Left ventricle myocardium inferior (tissue), 1 donor: ENCODE results near the gene ANTXR2. TPM values are rescaled to one million over a fixed set of nuclear protein-coding genes. Genes with fewer than 3 reads are reported as not detected.

Experiments
- DNase-seq: peaks from one replicate; pipeline ENCODE4 v3.0.0-alpha.2; 2020
- H3K27ac ChIP-seq: fragments of 200-600 bp; replicated peaks from 2 replicates; pipeline ENCODE4 v1.8.0; 2021
- H3K27me3 ChIP-seq: fragments of 200-600 bp; 2 replicates; pipeline ENCODE4 v1.8.0; 2021; ENCODE audit warnings: low read depth
- H3K36me3 ChIP-seq: fragments of 200-600 bp; 2 replicates; pipeline ENCODE4 v1.8.0; 2021
- H3K4me1 ChIP-seq: fragments of 200-600 bp; 2 replicates; pipeline ENCODE4 v1.8.0; 2021
- H3K4me3 ChIP-seq: fragments of 200-600 bp; 2 replicates; pipeline ENCODE4 v1.8.0; 2021; ENCODE audit warnings: mild to moderate bottlenecking, moderate library complexity
- H3K9me3 ChIP-seq: fragments of 200-600 bp; replicated peaks from 2 replicates; pipeline ENCODE4 v1.8.0; 2021
- intact Hi-C: fragments of 100-400 bp; cut with micrococcal nuclease; formaldehyde crosslinking; loops from one replicate; pipeline ENCODE4 v1.11.0; 2022
- total RNA-seq: library from RNA; stranded (reverse); fragmentation: NEBNext Ultra II Directional; extraction: Animal tissue kit (Norgen Biotek cat#: 25700); gene quantifications from one replicate; pipeline ENCODE4 v1.2.1, GENCODE V29; 2021
- TF ChIP-seq, protein P1 (sequence below): fragments of 200-600 bp; IDR thresholded peaks from 2 replicates; pipeline ENCODE4 v1.8.0; 2021; ENCODE audit warnings: antibody characterized with exemption, mild to moderate bottlenecking, borderline replicate concordance
- donor health status: DM: no; HTN: yes; CAD: no; lungs with severe emphysema.

Gene ANTXR2
- total RNA-seq, 1 donor from 2014 or later = 42.4 TPM

DNA sequence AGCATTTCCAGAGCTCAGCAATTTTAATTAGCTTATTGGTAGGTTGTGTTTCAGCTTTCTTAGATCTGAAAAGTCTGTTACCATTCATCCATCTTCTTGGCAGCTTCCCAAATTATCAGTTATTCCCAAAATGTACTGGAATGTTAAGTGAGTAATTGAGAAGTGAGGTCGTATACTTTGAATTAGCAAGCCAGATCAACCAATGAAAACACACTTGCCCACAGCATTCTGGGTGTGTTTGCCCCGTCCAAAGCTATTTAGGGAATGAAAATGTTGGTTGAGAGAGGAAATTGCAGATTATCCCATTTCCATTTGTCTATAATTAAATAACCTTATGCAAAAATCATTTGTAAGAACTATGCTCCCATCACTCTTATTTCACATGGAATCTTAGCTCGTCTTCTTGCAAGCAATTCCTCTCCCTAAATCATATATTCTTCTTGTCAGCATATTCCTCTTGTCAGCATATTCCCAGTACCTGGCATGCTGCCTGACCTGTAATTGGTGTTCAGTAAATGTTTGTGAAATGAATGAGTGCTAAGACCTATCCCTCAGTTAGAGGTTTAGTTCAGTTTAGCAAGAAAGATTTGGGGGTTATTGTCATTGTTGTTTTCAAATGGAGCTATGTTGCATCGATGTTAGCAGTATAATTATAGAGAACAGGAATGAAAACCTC lies 23.3 kb upstream of the ANTXR2 start:
- H3K36me3 ChIP-seq = no peaks in the 10 kb centered on the region
- H3K27ac ChIP-seq = no peak overlapping the region

DNA sequence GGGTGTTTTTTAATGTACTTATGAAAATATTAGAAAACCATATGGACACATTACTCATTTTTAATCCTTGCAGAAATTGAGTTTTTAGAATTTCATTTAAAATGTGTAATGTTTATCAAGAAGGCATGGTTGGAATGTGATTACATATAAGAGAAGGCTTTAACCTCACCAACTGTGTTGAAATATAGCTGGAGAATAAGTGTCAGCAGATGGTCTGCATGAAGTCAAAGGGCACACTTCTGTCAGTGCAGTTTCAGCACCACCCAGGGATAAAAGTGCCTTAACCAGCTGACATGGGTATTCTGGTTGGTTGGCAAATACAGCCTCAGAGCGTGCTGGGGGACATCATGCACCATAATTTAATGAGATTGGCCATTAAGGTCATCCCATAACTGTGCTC lies 21.2 kb upstream of the ANTXR2 start:
- intact Hi-C loops = no loop called here
- H3K4me3 ChIP-seq = no peak overlapping the region
- H3K4me1 ChIP-seq = peaks cover 24% of the 10 kb centered on the region
- TF ChIP-seq, protein P1, sequence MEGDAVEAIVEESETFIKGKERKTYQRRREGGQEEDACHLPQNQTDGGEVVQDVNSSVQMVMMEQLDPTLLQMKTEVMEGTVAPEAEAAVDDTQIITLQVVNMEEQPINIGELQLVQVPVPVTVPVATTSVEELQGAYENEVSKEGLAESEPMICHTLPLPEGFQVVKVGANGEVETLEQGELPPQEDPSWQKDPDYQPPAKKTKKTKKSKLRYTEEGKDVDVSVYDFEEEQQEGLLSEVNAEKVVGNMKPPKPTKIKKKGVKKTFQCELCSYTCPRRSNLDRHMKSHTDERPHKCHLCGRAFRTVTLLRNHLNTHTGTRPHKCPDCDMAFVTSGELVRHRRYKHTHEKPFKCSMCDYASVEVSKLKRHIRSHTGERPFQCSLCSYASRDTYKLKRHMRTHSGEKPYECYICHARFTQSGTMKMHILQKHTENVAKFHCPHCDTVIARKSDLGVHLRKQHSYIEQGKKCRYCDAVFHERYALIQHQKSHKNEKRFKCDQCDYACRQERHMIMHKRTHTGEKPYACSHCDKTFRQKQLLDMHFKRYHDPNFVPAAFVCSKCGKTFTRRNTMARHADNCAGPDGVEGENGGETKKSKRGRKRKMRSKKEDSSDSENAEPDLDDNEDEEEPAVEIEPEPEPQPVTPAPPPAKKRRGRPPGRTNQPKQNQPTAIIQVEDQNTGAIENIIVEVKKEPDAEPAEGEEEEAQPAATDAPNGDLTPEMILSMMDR = no peak
- H3K27me3 ChIP-seq = no peaks in the 10 kb centered on the region
- H3K9me3 ChIP-seq = no peaks in the 10 kb centered on the region
- H3K36me3 ChIP-seq = no peaks in the 10 kb centered on the region
- no peak overlapping the region for H3K27ac ChIP-seq
- no peak for DNase-seq

More for the DNA sequence above, 23.3 kb upstream of the ANTXR2 start:
- peaks cover 24% of the 10 kb centered on the region for H3K4me1 ChIP-seq
- no peaks in the 10 kb centered on the region for H3K27me3 ChIP-seq
- no peak overlapping the region for H3K4me3 ChIP-seq
- intact Hi-C loops = no loop called here
- TF ChIP-seq, protein P1 = no peak
- DNase-seq = no peak
- no peaks in the 10 kb centered on the region for H3K9me3 ChIP-seq

DNA sequence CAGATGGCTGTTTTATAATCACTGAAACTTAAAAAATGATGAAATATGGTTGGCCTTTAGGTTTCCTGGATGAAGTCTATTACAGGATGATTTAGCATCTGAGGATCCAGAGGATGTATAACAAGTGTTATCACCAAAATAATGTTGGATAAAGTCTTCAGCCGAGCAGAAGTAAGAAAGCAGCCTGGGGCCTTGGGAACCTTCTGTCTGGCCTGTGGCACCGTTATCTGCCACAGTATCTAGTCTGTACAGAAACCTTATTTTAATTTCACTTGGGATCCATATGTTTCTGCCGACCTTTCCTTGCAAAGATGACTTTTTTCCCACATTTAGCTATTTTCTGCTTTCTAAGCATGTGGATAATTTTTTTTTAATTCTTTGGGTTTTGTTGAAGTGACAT lies 20.5 kb upstream of the ANTXR2 start:
- TF ChIP-seq, protein P1 = no peak
- no peaks in the 10 kb centered on the region for H3K36me3 ChIP-seq
- no peak for DNase-seq
- H3K27me3 ChIP-seq = no peaks in the 10 kb centered on the region
- no peak overlapping the region for H3K27ac ChIP-seq
- H3K4me1 ChIP-seq = peaks cover 22% of the 10 kb centered on the region
- H3K9me3 ChIP-seq = no peaks in the 10 kb centered on the region
- H3K4me3 ChIP-seq = no peak overlapping the region
- intact Hi-C loops = no loop called here

DNA sequence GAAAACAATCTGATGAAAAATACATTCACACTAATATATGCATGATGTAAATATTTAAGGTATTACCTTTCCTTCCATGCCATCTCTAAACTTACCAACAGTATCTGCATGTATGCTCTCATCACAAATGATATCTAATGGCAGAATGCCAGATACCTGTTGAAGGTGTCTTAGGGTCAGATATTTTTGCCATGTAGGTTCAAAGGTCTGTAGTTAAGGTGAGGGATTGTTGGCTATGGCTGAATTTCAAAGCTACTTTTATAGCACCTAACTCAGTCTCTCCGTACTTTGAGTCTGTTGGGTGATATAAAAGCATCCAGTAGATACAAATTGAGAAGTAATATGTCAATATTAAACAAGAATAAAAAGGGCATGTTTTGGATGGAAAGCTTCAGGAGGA lies 19.8 kb upstream of the ANTXR2 start:
- H3K27me3 ChIP-seq = no peaks in the 10 kb centered on the region
- H3K4me1 ChIP-seq = peaks cover 15% of the 10 kb centered on the region
- H3K36me3 ChIP-seq = no peaks in the 10 kb centered on the region
- H3K27ac ChIP-seq = no peak overlapping the region
- no peak overlapping the region for H3K4me3 ChIP-seq
- no peaks in the 10 kb centered on the region for H3K9me3 ChIP-seq
- intact Hi-C loops = no loop called here
- TF ChIP-seq, protein P1 = no peak
- DNase-seq = no peak

DNA sequence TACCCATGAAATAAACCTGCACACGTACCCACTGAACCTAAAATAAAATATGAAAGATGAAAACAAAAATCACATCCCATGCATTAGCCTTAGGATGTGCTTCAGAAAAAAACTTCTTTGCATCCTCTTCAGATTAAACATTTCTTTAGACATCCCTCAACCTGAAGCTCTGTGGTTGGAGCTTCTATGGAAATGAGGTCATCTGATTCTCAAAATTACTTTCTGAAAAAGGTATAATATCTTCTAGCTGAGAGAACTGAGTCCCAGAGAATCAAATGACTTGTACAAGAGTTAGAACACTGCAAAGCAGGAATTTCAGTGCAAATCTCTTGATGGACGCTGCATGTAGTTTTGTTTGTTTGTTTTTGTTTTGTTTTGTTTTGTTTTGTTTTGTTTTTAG lies 19.1 kb upstream of the ANTXR2 start:
- Histone ChIP-seq H3K4me1 (peaks cover 8% of the 10 kb centered on the region), H3K4me3 (no peak overlapping the region), H3K36me3 (no peaks in the 10 kb centered on the region), H3K27me3 (no peaks in the 10 kb centered on the region), H3K9me3 (no peaks in the 10 kb centered on the region), H3K27ac (no peak overlapping the region)
- intact Hi-C loops = no loop called here
- TF ChIP-seq, protein P1 = no peak
- no peak for DNase-seq
